DOHH2 (cell line): ENCODE results near the gene RNF141.

Experiments
- H3F3A ChIP-seq: fragments of 200-600 bp; sonication (generic), shearing (Covaris generic); 2 replicates; pipeline ENCODE4 v1.6.0; 2016; ENCODE audit warnings: antibody characterized with exemption, mild to moderate bottlenecking; ENCODE audit not compliant: control insufficient read depth, insufficient read depth
- H3K27ac ChIP-seq: fragments of 200-600 bp; sonication (generic); 2 replicates; pipeline ENCODE4 v1.5.1; 2014; ENCODE audit warnings: low read depth, mild to moderate bottlenecking, low read length, moderate library complexity
- H3K27me3 ChIP-seq: fragments of 200-600 bp; sonication (generic); 2 replicates; pipeline ENCODE4 v1.6.1; 2014; ENCODE audit warnings: mild to moderate bottlenecking, low read length, mixed read lengths; ENCODE audit not compliant: control insufficient read depth
- H3K36me3 ChIP-seq: fragments of 200-600 bp; sonication (generic); 2 replicates; pipeline ENCODE4 v1.6.1; 2014; ENCODE audit warnings: mild to moderate bottlenecking, low read length, moderate library complexity, mixed read lengths; ENCODE audit not compliant: control insufficient read depth
- H3K4me1 ChIP-seq: fragments of 200-600 bp; sonication (generic); 2 replicates; pipeline ENCODE4 v1.6.1; 2014; ENCODE audit warnings: mild to moderate bottlenecking, low read length, mixed read lengths; ENCODE audit not compliant: control insufficient read depth
- H3K4me2 ChIP-seq: fragments of 200-600 bp; sonication (generic); 2 replicates; pipeline ENCODE4 v1.6.0; 2014; ENCODE audit warnings: mild to moderate bottlenecking, low read length, moderate library complexity
- H3K4me3 ChIP-seq: fragments of 200-600 bp; sonication (generic); 2 replicates; pipeline ENCODE4 v1.5.1; 2014; ENCODE audit warnings: mild to moderate bottlenecking, low read length, mixed read lengths
- H3K79me2 ChIP-seq: fragments of 200-600 bp; sonication (generic); 2 replicates; pipeline ENCODE4 v1.6.1; 2014; ENCODE audit warnings: mild to moderate bottlenecking, low read length, mixed read lengths; ENCODE audit not compliant: control insufficient read depth
- H3K9me2 ChIP-seq: fragments of 200-600 bp; sonication (generic); replicated peaks from 2 replicates; pipeline ENCODE4 v1.6.1; 2014; ENCODE audit warnings: mild to moderate bottlenecking, low read length, mixed read lengths; ENCODE audit not compliant: control insufficient read depth
- H3K9me3 ChIP-seq: fragments of 200-600 bp; sonication (generic); 2 replicates; pipeline ENCODE4 v1.6.1; 2014; ENCODE audit warnings: antibody characterized with exemption, low read length, mixed read lengths; ENCODE audit not compliant: control insufficient read depth, insufficient read depth
- H4K20me1 ChIP-seq: fragments of 200-600 bp; sonication (generic); 2 replicates; pipeline ENCODE4 v1.6.0; 2014; ENCODE audit warnings: low read depth, mild to moderate bottlenecking, antibody characterized with exemption, low read length, moderate library complexity; ENCODE audit not compliant: control insufficient read depth, insufficient read depth
- EZH2phosphoT487 ChIP-seq: fragments of 200-600 bp; sonication (generic); IDR thresholded peaks from 2 replicates; pipeline ENCODE4 v1.6.1; 2017; ENCODE audit warnings: borderline replicate concordance, mild to moderate bottlenecking, antibody characterized with exemption, low read length, moderate library complexity, mixed read lengths
- TF ChIP-seq, protein P1 (sequence below): fragments of 200-600 bp; sonication (generic); IDR thresholded peaks from one replicate; pipeline ENCODE4 v1.5.1; 2014; ENCODE audit warnings: antibody characterized with exemption, mild to moderate bottlenecking, low read depth, low read length; ENCODE audit not compliant: poor library complexity, severe bottlenecking

The RNF141 gene

GRCh38 chr11:10462746-10463300 is 78.2 kb downstream of the RNF141 start:
- H3K79me2 ChIP-seq: peaks cover 14% of the 10 kb centered on the region
- no peak overlapping the region for H3K4me2 ChIP-seq
- H3F3A ChIP-seq: no peaks in the 10 kb centered on the region; the same call in 1 of the 2 replicates
- TF ChIP-seq EZH2phosphoT487: no peak
- TF ChIP-seq, protein P1, sequence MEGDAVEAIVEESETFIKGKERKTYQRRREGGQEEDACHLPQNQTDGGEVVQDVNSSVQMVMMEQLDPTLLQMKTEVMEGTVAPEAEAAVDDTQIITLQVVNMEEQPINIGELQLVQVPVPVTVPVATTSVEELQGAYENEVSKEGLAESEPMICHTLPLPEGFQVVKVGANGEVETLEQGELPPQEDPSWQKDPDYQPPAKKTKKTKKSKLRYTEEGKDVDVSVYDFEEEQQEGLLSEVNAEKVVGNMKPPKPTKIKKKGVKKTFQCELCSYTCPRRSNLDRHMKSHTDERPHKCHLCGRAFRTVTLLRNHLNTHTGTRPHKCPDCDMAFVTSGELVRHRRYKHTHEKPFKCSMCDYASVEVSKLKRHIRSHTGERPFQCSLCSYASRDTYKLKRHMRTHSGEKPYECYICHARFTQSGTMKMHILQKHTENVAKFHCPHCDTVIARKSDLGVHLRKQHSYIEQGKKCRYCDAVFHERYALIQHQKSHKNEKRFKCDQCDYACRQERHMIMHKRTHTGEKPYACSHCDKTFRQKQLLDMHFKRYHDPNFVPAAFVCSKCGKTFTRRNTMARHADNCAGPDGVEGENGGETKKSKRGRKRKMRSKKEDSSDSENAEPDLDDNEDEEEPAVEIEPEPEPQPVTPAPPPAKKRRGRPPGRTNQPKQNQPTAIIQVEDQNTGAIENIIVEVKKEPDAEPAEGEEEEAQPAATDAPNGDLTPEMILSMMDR: no peak
- peaks cover 43% of the 10 kb centered on the region for H3K36me3 ChIP-seq
- H3K4me3 ChIP-seq: no peak overlapping the region
- no peaks in the 10 kb centered on the region for H3K9me2 ChIP-seq
- H4K20me1 ChIP-seq: no peaks in the 10 kb centered on the region
- no peaks in the 10 kb centered on the region for H3K27me3 ChIP-seq
- H3K9me3 ChIP-seq: no peaks in the 10 kb centered on the region
- H3K27ac ChIP-seq: no peak overlapping the region
- H3K4me1 ChIP-seq: peaks cover 32% of the 10 kb centered on the region
